Suprapubic skin (tissue), 4 donors: ENCODE data around the gene HMX3. TPM values are rescaled to one million over a fixed set of nuclear protein-coding genes. Genes with fewer than 3 reads are reported as not detected.

Experiments
- DNase-seq, 2 donors: peaks; one replicate each; pipeline ENCODE4 v3.0.0-alpha.2; 2019; ENCODE audit warnings: low spot score in 2 of 2
- H3K27ac ChIP-seq: fragments of 200-600 bp; sonication (generic); one replicate; pipeline ENCODE4 v1.5.1; 2019
- H3K27me3 ChIP-seq: fragments of 200-600 bp; sonication (generic); one replicate; pipeline ENCODE4 v1.5.1; 2019
- H3K36me3 ChIP-seq: fragments of 200-600 bp; sonication (generic); one replicate; pipeline ENCODE4 v1.5.1; 2019
- H3K4me1 ChIP-seq: fragments of 200-600 bp; sonication (generic); one replicate; pipeline ENCODE4 v1.5.1; 2019
- H3K4me3 ChIP-seq: fragments of 200-600 bp; sonication (generic); one replicate; pipeline ENCODE4 v1.5.1; 2019; ENCODE audit warnings: mild to moderate bottlenecking
- H3K9me3 ChIP-seq: fragments of 200-600 bp; sonication (generic); one replicate; pipeline ENCODE4 v1.5.1; 2019
- EP300 ChIP-seq: sonication (generic); formaldehyde crosslinking; IDR thresholded peaks from one replicate; pipeline ENCODE4 v1.6.1; 2017; ENCODE audit warnings: antibody characterized with exemption
- POLR2A ChIP-seq, 2 donors: fragments of 450-650 bp; IDR thresholded peaks; one replicate each; pipeline ENCODE4 v1.6.1; 2017; ENCODE audit warnings: antibody characterized with exemption in 2 of 2, mild to moderate bottlenecking in 2 of 2, moderate library complexity in 2 of 2
- POLR2AphosphoS5 ChIP-seq, 3 donors: sonication (generic); formaldehyde crosslinking; IDR thresholded peaks; one replicate each; pipeline ENCODE4 v1.6.1; 2017; ENCODE audit warnings: antibody characterized with exemption in 3 of 3
- WGBS: methylation state at CpG from one replicate; pipeline ENCODE4 v1.1.5; 2018; 5-methylcytosine and 5-hydroxymethylcytosine counted together
- total RNA-seq, 4 donors: library from RNA; depleted of rRNA; stranded (reverse); fragments of >200 nt; gene quantifications; one replicate each; pipeline ENCODE4 v1.1.0, GENCODE V29; 2016
- TF ChIP-seq, protein P1 (sequence below), 2 donors: fragments of 200-600 bp in 1 of 2; fragments of 450-650 bp in 1 of 2; sonication (generic) in 1 of 2; IDR thresholded peaks; one replicate each; pipeline ENCODE4 v1.5.1; 2016 to 2019; ENCODE audit warnings: antibody characterized with exemption in 2 of 2, mild to moderate bottlenecking in 1 of 2, moderate library complexity in 1 of 2

HMX3 gene
- not detected for total RNA-seq

DNA sequence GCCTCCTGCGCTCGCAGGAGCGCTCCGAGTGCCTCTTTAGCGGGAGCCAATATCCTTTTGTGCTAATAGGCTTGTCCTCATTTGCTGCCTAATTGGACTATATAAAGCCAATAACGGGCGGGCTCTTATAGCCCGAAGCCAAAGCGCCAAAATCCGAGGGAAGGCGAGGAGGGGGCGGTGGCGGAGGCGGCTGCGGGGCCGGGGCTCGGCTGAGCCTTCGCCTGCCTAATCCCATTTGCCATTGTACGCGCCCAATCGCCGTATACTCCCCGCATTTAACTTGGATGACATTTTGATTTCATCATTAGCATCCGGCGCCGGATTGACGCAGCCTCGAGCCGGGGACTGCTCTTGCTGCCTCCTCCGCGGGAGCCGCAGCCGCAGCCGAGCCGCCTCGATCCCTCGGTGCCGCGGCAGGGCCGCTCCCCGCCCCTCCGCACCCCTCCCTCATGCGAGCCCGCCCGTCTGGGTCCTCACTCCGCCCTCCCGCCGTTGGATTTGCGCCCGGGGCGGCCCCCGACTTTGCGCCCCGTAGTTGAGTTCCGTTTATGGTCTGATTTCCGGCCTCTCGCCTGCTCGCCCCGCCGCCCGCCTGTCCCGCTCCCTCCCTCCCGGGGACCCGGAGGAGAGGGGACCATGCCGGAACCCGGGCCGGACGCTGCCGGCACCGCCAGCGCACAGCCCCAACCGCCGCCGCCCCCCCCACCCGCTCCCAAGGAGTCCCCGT, at the start of gene HMX3:
Gene HMX3 (plus strand): TSS at position 556 of the 727 bp plus-strand sequence. CDS start 81 bp downstream, at position 637.
- WGBS = 2% methylated on average over 12 of the region's 76 CpGs
- peaks cover 68% of the 10 kb centered on the region for H3K4me1 ChIP-seq

DNA sequence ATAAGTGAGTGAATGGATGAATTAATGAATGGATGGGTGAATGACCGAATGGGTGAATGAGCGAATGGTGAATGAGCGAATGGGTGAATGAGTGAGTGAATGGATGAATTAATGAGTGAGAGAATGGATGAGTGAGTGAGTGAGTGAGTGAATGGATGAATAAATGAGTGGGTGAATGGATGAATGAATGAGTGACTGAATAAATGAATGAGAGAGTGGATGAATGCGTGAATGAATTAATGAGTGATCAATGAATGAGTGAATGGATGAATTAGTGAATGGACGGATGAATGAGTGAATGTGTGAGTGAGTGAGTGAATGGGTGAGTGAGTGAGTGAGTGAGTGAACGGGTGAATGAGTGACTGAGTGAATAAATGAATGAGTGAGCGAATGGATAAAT, 49.5 kb upstream of the HMX3 start:
- DNase-seq = no peak
- no peak for TF ChIP-seq EP300
- no peak for TF ChIP-seq POLR2A (IDR thresholded peaks at IDR 0.05)
- TF ChIP-seq, protein P1, sequence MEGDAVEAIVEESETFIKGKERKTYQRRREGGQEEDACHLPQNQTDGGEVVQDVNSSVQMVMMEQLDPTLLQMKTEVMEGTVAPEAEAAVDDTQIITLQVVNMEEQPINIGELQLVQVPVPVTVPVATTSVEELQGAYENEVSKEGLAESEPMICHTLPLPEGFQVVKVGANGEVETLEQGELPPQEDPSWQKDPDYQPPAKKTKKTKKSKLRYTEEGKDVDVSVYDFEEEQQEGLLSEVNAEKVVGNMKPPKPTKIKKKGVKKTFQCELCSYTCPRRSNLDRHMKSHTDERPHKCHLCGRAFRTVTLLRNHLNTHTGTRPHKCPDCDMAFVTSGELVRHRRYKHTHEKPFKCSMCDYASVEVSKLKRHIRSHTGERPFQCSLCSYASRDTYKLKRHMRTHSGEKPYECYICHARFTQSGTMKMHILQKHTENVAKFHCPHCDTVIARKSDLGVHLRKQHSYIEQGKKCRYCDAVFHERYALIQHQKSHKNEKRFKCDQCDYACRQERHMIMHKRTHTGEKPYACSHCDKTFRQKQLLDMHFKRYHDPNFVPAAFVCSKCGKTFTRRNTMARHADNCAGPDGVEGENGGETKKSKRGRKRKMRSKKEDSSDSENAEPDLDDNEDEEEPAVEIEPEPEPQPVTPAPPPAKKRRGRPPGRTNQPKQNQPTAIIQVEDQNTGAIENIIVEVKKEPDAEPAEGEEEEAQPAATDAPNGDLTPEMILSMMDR (IDR thresholded peaks at IDR 0.05) = no peak
- TF ChIP-seq POLR2AphosphoS5 (IDR thresholded peaks at IDR 0.05) = no peak
- no peaks in the 10 kb centered on the region for H3K36me3 ChIP-seq
- H3K4me1 ChIP-seq = no peaks in the 10 kb centered on the region
- no peak overlapping the region for H3K27ac ChIP-seq
- 77% methylated on average over 7 of the region's 7 CpGs for WGBS
- peaks cover 20% of the 10 kb centered on the region for H3K27me3 ChIP-seq
- H3K9me3 ChIP-seq = no peaks in the 10 kb centered on the region
- no peak overlapping the region for H3K4me3 ChIP-seq

More for the DNA sequence above, at the start of gene HMX3:
- H3K36me3 ChIP-seq = no peaks in the 10 kb centered on the region
- TF ChIP-seq POLR2AphosphoS5 (IDR thresholded peaks at IDR 0.05) (no peak), EP300 (no peak), POLR2A (IDR thresholded peaks at IDR 0.05) (no peak)
- TF ChIP-seq, protein P1 (IDR thresholded peaks at IDR 0.05) = no peak
- no peak within 1 kb of the TSS for H3K27ac ChIP-seq
- no peak for DNase-seq
- peaks cover 100% of the 10 kb centered on the region for H3K27me3 ChIP-seq
- no peaks in the 10 kb centered on the region for H3K9me3 ChIP-seq
- H3K4me3 ChIP-seq = peak within 1 kb of the TSS; percentile 46

GRCh38 chr10:123087348-123087747, 48.4 kb upstream of the HMX3 start:
- DNase-seq = no peak
- Histone ChIP-seq H3K36me3 (no peaks in the 10 kb centered on the region), H3K27ac (no peak overlapping the region), H3K9me3 (no peaks in the 10 kb centered on the region), H3K27me3 (peaks cover 29% of the 10 kb centered on the region), H3K4me3 (no peak overlapping the region), H3K4me1 (no peaks in the 10 kb centered on the region)
- 80% methylated on average over 4 of the region's 4 CpGs for WGBS
- TF ChIP-seq, protein P1 (IDR thresholded peaks at IDR 0.05) = no peak
- TF ChIP-seq POLR2A (IDR thresholded peaks at IDR 0.05) (no peak), EP300 (no peak), POLR2AphosphoS5 (IDR thresholded peaks at IDR 0.05) (no peak)

DNA sequence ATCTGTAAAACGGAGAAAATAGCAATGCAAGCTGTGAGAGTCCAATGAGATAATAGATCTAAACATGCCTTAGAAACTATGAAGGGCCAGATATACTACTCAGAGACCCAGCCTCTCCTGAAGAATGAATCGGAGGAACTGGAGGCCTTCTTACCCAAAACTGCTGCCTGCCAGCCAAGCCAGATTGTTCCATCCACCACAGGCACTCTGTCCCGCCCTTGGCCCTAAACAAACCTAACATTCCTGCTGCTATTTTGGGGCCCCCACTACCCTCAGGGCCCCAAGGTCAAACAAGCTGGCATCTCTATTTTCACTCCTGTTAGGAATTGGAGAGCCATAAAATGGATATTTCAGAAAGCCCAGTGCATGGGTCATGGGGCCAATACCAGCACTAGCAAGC, 48.0 kb upstream of the HMX3 start:
- Histone ChIP-seq H3K27me3 (peaks cover 29% of the 10 kb centered on the region), H3K4me1 (no peaks in the 10 kb centered on the region), H3K4me3 (no peak overlapping the region), H3K36me3 (no peaks in the 10 kb centered on the region), H3K27ac (no peak overlapping the region), H3K9me3 (no peaks in the 10 kb centered on the region)
- TF ChIP-seq, protein P1 (IDR thresholded peaks at IDR 0.05) = no peak
- no peak for TF ChIP-seq POLR2A (IDR thresholded peaks at IDR 0.05)
- TF ChIP-seq EP300 = no peak
- no peak for TF ChIP-seq POLR2AphosphoS5 (IDR thresholded peaks at IDR 0.05)
- no peak for DNase-seq
- WGBS = 59% methylated on average over 3 of the region's 3 CpGs

DNA sequence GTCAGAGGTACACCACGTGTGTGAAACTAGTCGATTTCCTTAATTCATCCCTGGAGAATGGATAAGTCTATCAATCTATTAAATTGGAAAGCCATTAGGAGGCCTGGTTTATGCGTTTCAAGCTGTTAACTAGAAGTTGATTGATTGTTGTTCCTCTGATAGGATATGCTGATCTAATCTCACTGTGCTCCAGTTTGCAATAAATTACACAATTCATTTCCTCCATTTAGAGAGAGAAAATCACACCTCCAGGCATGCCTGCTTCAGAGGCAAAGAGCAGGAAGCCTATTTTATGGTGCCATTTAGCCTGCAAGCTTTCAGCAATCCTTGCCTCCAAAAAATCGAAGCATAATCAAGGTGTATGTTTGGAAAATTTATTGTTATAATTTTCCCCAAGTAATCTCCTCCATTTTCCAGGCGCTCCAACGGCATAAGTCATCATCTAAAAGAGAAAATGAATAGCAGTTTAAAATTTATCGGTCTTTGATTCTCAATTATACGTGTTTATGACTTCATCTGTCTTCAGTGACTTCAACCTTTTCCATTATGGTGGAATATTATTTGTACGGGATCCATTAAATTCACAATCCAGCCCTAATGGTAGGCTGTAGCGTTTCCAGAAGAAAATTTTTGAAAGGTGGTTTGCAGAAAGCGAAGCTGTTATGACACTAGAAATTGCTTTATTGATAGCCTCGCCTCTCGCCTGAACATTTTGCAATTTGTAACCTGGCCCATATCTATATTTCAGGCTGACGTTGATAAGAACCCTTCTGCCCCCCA, 42.9 kb upstream of the HMX3 start:
- TF ChIP-seq POLR2AphosphoS5 (IDR thresholded peaks at IDR 0.05) (no peak), EP300 (no peak), POLR2A (IDR thresholded peaks at IDR 0.05) (no peak)
- TF ChIP-seq, protein P1 (IDR thresholded peaks at IDR 0.05) = no peak
- no peaks in the 10 kb centered on the region for H3K36me3 ChIP-seq
- no peak overlapping the region for H3K27ac ChIP-seq
- no peak overlapping the region for H3K4me3 ChIP-seq
- DNase-seq = no peak
- WGBS = 69% methylated on average over 14 of the region's 14 CpGs
- H3K9me3 ChIP-seq = no peaks in the 10 kb centered on the region
- peaks cover 32% of the 10 kb centered on the region for H3K27me3 ChIP-seq
- no peaks in the 10 kb centered on the region for H3K4me1 ChIP-seq
